Measurements from ENCODE around the gene LAMTOR3.

Gene LAMTOR3

GRCh38 chr4:99832321-99832720, 61.9 kb downstream of the LAMTOR3 start:
- TF ChIP-seq GATA2 (IDR thresholded peaks at IDR 0.05; ENCODE audit: low read depth, low read length) (no peak), GATA3 (IDR thresholded peaks at IDR 0.05; ENCODE audit: low read depth, low read length) (no peak)

- no peak for TF ChIP-seq GATA2 (IDR thresholded peaks at IDR 0.05; ENCODE audit: low read depth, low read length)
- TF ChIP-seq GATA3 (IDR thresholded peaks at IDR 0.05; ENCODE audit: low read depth, low read length) = no peak
Measured at GRCh38 chr4:99828477-99828876, 65.8 kb downstream of the LAMTOR3 start.
